HCT116 (cell line): ENCODE results near the gene TSC22D3. TPM values are rescaled to one million over a fixed set of nuclear protein-coding genes. Genes with fewer than 3 reads are reported as not detected.
"Not testable (repeated sequence)": the region's sequence is repeated elsewhere in the genome, so short reads cannot be mapped to it uniquely, and the experiment has no call there.

ENCODE experiments used
- ATAC-seq: fragments of 200-7000 bp; cut with Tn5 transposase; 2 replicates; pipeline ENCODE4 v1.9.1; 2020; ENCODE audit warnings: mild to moderate bottlenecking, moderate library complexity
- BruUV-seq: library from RNA; stranded (reverse); fragments of 400-500 nt; replicated peaks from 2 replicates; lab custom pipeline; 2021; lab: Mats Ljungman, UMichigan
- CTCF ChIA-PET: fragments of 300-600 bp; sonication (Branson Sonifier 250); formaldehyde crosslinking; loops from one replicate; lab custom pipeline; 2021; ENCODE audit warnings: antibody characterized with exemption; lab: Charles Lee
- POLR2A ChIA-PET: fragments of 300-600, 350-600 bp; sonication (Branson Sonifier 250); formaldehyde crosslinking; loops from one replicate; lab custom pipeline; 2021; ENCODE audit warnings: antibody characterized with exemption; lab: Charles Lee
- RAD21 ChIA-PET, 2 experiments: fragments of 300-600 bp; sonication (Branson Sonifier 250); formaldehyde crosslinking; loops; one replicate each; lab custom pipeline; 2023; ENCODE audit warnings: low total read pairs in 2 of 2; ENCODE audit not compliant: uncharacterized antibody in 2 of 2, unreplicated experiment in 2 of 2, low non-redundant PET in 1 of 2; lab: Charles Lee
- DNase-seq: peaks from one replicate; pipeline ENCODE4 v3.0.0-alpha.2; 2010; ENCODE audit warnings: low read depth, low spot score
- H2AFZ ChIP-seq: fragments of 200-600 bp; shearing (Covaris generic), sonication (generic); 2 replicates; pipeline ENCODE4 v1.6.1; 2017; ENCODE audit warnings: low read depth, mixed run types, mixed read lengths, antibody characterized with exemption, low read length; ENCODE audit not compliant: poor library complexity, severe bottlenecking
- H3K27ac ChIP-seq: 2 replicates; pipeline ENCODE4 v1.5.1; 2012; ENCODE audit warnings: low read depth, low read length
- H3K27me3 ChIP-seq: fragments of 200-600 bp; sonication (generic); 2 replicates; pipeline ENCODE4 v1.6.1; 2016; ENCODE audit warnings: mixed run types, low read length, mixed read lengths; ENCODE audit not compliant: insufficient read depth
- H3K36me3 ChIP-seq, 2 experiments: fragments of 200-500 bp in 1 of 2; fragments of 200-600 bp in 1 of 2; sonication (Bioruptor generic) in 1 of 2; sonication (generic) in 1 of 2; 2 replicates each; pipeline versions ENCODE4 v1.5.1 to v1.6.1; 2014 to 2016; ENCODE audit warnings: low read length in 2 of 2, inconsistent platforms in 1 of 2, mixed read lengths in 1 of 2, mixed run types in 1 of 2; ENCODE audit not compliant: insufficient read depth in 2 of 2, control insufficient read depth in 1 of 2
- H3K4me1 ChIP-seq, 2 experiments: fragments of 200-600 bp in 1 of 2; sonication (generic) in 1 of 2; 2 replicates each; pipeline versions ENCODE4 v1.5.1 to v1.6.1; 2012 to 2017; ENCODE audit warnings: low read length in 2 of 2, inconsistent platforms in 1 of 2, mild to moderate bottlenecking in 1 of 2, mixed read lengths in 1 of 2, mixed run types in 1 of 2, moderate library complexity in 1 of 2; ENCODE audit not compliant: insufficient read depth in 2 of 2, control insufficient read depth in 1 of 2
- H3K4me2 ChIP-seq: fragments of 200-600 bp; sonication (generic); 2 replicates; pipeline ENCODE4 v1.6.1; 2017; ENCODE audit warnings: mixed run types, low read length, mixed read lengths
- H3K4me3 ChIP-seq, 2 experiments: fragments of 200-600 bp in 1 of 2; sonication (generic) in 1 of 2; replicated peaks in 1 of 2; 2 replicates each; pipeline ENCODE4 v1.5.1; 2011 to 2016; ENCODE audit warnings: low read length in 2 of 2, control low read depth in 1 of 2, low read depth in 1 of 2, mild to moderate bottlenecking in 1 of 2, mixed read lengths in 1 of 2, mixed run types in 1 of 2
- H3K79me2 ChIP-seq: fragments of 200-600 bp; sonication (generic); 2 replicates; pipeline ENCODE4 v1.6.1; 2017; ENCODE audit warnings: mild to moderate bottlenecking, mixed run types, low read length, moderate library complexity, mixed read lengths; ENCODE audit not compliant: insufficient read depth
- H3K9ac ChIP-seq: fragments of 200-600 bp; sonication (generic); 2 replicates; pipeline ENCODE4 v1.6.1; 2016; ENCODE audit warnings: low read length, mixed read lengths
- H3K9me2 ChIP-seq: fragments of 200-600 bp; sonication (generic), shearing (Covaris generic); 2 replicates; pipeline ENCODE4 v1.6.1; 2017; ENCODE audit warnings: mixed run types, mild to moderate bottlenecking, moderate library complexity; ENCODE audit not compliant: insufficient read depth
- H3K9me3 ChIP-seq, 2 experiments: fragments of 200-500 bp in 1 of 2; fragments of 200-600 bp in 1 of 2; sonication (Bioruptor generic) in 1 of 2; sonication (generic) in 1 of 2; 2 replicates each; pipeline ENCODE4 v1.6.1; 2014 to 2017; ENCODE audit warnings: low read length in 2 of 2, mixed read lengths in 2 of 2, inconsistent platforms in 1 of 2, low read depth in 1 of 2, mild to moderate bottlenecking in 1 of 2, mixed run types in 1 of 2, moderate library complexity in 1 of 2; ENCODE audit not compliant: control insufficient read depth in 1 of 2, insufficient read depth in 1 of 2
- H4K20me1 ChIP-seq: fragments of 200-600 bp; sonication (generic), shearing (Covaris generic); 2 replicates; pipeline ENCODE4 v1.6.1; 2017; ENCODE audit warnings: mixed run types, mild to moderate bottlenecking, moderate library complexity; ENCODE audit not compliant: insufficient read depth
- ATF3 ChIP-seq: IDR thresholded peaks from 2 replicates; pipeline ENCODE4 v1.6.1; 2012
- CEBPB ChIP-seq: IDR thresholded peaks from 2 replicates; pipeline ENCODE4 v1.6.1; 2012; ENCODE audit warnings: low read depth
- CTCF ChIP-seq, 3 experiments: fragments of 200-600 bp in 1 of 3; sonication (generic) in 1 of 3; IDR thresholded peaks in 2 of 3; conservative IDR thresholded peaks in 1 of 3; 2 replicates each; pipeline ENCODE4 v1.5.1; 2012 to 2017; ENCODE audit warnings: low read depth in 2 of 3, low read length in 2 of 3, antibody characterized with exemption in 1 of 3, borderline replicate concordance in 1 of 3, control low read depth in 1 of 3, mild to moderate bottlenecking in 1 of 3, mixed read lengths in 1 of 3, mixed run types in 1 of 3, moderate library complexity in 1 of 3; ENCODE audit not compliant: insufficient read depth in 1 of 3
- ELF1 ChIP-seq: IDR thresholded peaks from 2 replicates; pipeline ENCODE4 v1.6.1; 2012; ENCODE audit warnings: low read depth, borderline replicate concordance
- EZH2 ChIP-seq: fragments of 200-600 bp; sonication (generic); IDR thresholded peaks from 2 replicates; pipeline ENCODE4 v1.6.1; 2017; ENCODE audit warnings: antibody characterized with exemption, mixed run types
- POLR2A ChIP-seq: IDR thresholded peaks from 2 replicates; pipeline ENCODE4 v1.7.0; 2011; ENCODE audit warnings: borderline replicate concordance; ENCODE audit not compliant: insufficient read depth, insufficient read length; ENCODE audit errors: extremely low read depth
- RAD21 ChIP-seq: IDR thresholded peaks from 2 replicates; pipeline ENCODE4 v1.6.1; 2012; ENCODE audit warnings: low read depth, mild to moderate bottlenecking
- SIN3A ChIP-seq: IDR thresholded peaks from 2 replicates; pipeline ENCODE4 v1.6.1; 2012; ENCODE audit warnings: low read depth
- SP1 ChIP-seq: IDR thresholded peaks from 2 replicates; pipeline ENCODE4 v1.6.1; 2012; ENCODE audit warnings: low read depth
- YY1 ChIP-seq: IDR thresholded peaks from 2 replicates; pipeline ENCODE4 v1.6.1; 2011; ENCODE audit warnings: low read length, low read depth, moderate library complexity, mild to moderate bottlenecking; ENCODE audit not compliant: insufficient replicate concordance; ENCODE audit errors: extremely low read depth
- ZFX ChIP-seq: fragments of 450-650 bp; IDR thresholded peaks from 2 replicates; pipeline ENCODE4 v1.6.1; 2017
- ZNF274 ChIP-seq: fragments of 200-500 bp; sonication (Bioruptor generic); IDR thresholded peaks from 2 replicates; pipeline ENCODE4 v1.6.1; 2014; ENCODE audit warnings: mild to moderate bottlenecking, low read depth, low read length, inconsistent platforms
- intact Hi-C: fragments of 100-400 bp; cut with micrococcal nuclease; formaldehyde crosslinking; loops from 2 replicates; pipeline ENCODE4 v1.10.0; 2022
- total RNA-seq: library from RNA; stranded (reverse); gene quantifications from one replicate; pipeline ENCODE4 v1.2.1, GENCODE V29; 2021; ENCODE audit not compliant: unreplicated experiment
- TF ChIP-seq, protein P1 (sequence below): IDR thresholded peaks from 2 replicates; pipeline ENCODE4 v1.6.1; 2012; ENCODE audit warnings: low read depth

Gene TSC22D3
- total RNA-seq, 1 experiment from 2014 or later, result 24.6 TPM

GRCh38 chrX:107818900-107819521 lies 43.4 kb upstream of the TSC22D3 start (continued):
- TF ChIP-seq CEBPB, result no peak
- TF ChIP-seq EZH2, result no peak
- TF ChIP-seq ELF1, result no peak

DNA sequence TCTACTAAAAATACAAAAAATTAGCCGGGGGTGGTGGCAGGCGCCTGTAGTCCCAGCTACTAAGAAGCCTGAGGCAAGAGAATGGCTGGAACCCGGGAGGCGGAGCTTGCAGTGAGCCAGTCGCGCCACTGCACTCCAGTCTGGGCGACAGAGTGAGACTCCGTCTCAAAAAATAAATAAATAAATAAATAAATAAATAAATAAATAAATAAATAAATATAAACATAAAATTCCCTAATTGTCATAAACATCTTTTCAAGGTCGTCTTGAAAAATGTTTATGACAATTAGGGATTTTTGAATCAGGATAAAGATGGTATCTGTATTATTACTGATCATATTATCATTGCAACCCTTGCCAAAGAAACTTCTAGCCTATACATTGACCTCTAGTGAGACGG lies 34.5 kb upstream of the TSC22D3 start:
- H3K79me2 ChIP-seq, H3K4me2 ChIP-seq, H3K27me3 ChIP-seq, POLR2A ChIA-PET, H2AFZ ChIP-seq, intact Hi-C loops, H3K27ac ChIP-seq, H3K9me3 ChIP-seq, H3K9ac ChIP-seq, ATAC-seq, CTCF ChIA-PET, H3K36me3 ChIP-seq, H3K4me1 ChIP-seq, BruUV-seq, H3K4me3 ChIP-seq, DNase-seq, RAD21 ChIA-PET, H4K20me1 ChIP-seq, H3K9me2 ChIP-seq: not testable (repeated sequence)

GRCh38 chrX:107805179-107805578 lies 29.6 kb upstream of the TSC22D3 start:
- POLR2A ChIA-PET, result no interaction called here
- ATAC-seq (no peak), DNase-seq (no peak)
- no peak overlapping the region for H3K9ac ChIP-seq
- H3K4me2 ChIP-seq, result no peak overlapping the region
- no peaks in the 10 kb centered on the region for H3K4me1 ChIP-seq
- H4K20me1 ChIP-seq, result no peaks in the 10 kb centered on the region
- H3K27ac ChIP-seq, result no peak overlapping the region
- no peak overlapping the region for H2AFZ ChIP-seq
- H3K79me2 ChIP-seq, result no peaks in the 10 kb centered on the region
- H3K36me3 ChIP-seq, result no peaks in the 10 kb centered on the region
- no peaks in the 10 kb centered on the region for H3K9me3 ChIP-seq
- H3K27me3 ChIP-seq, result no peaks in the 10 kb centered on the region
- RAD21 ChIA-PET, result no interaction called here
- BruUV-seq, result no TSS peak
- CTCF ChIA-PET, result no interaction called here
- no peaks in the 10 kb centered on the region for H3K9me2 ChIP-seq
- intact Hi-C loops, result no loop called here
- no peak overlapping the region for H3K4me3 ChIP-seq
- TF ChIP-seq YY1 (no peak), SP1 (no peak), SIN3A (no peak), POLR2A (no peak), RAD21 (no peak), CTCF (IDR thresholded peaks at IDR 0.05 in 2 of 3, conservative IDR thresholded peaks at IDR 0.05 in 1 of 3; ENCODE audit: borderline replicate concordance in 1 of 3, insufficient read depth in 1 of 3, low read depth in 2 of 3, low read length in 2 of 3) (no peak), ZNF274 (no peak), EZH2 (no peak), ATF3 (no peak), ELF1 (no peak), ZFX (no peak)
- TF ChIP-seq, protein P1, sequence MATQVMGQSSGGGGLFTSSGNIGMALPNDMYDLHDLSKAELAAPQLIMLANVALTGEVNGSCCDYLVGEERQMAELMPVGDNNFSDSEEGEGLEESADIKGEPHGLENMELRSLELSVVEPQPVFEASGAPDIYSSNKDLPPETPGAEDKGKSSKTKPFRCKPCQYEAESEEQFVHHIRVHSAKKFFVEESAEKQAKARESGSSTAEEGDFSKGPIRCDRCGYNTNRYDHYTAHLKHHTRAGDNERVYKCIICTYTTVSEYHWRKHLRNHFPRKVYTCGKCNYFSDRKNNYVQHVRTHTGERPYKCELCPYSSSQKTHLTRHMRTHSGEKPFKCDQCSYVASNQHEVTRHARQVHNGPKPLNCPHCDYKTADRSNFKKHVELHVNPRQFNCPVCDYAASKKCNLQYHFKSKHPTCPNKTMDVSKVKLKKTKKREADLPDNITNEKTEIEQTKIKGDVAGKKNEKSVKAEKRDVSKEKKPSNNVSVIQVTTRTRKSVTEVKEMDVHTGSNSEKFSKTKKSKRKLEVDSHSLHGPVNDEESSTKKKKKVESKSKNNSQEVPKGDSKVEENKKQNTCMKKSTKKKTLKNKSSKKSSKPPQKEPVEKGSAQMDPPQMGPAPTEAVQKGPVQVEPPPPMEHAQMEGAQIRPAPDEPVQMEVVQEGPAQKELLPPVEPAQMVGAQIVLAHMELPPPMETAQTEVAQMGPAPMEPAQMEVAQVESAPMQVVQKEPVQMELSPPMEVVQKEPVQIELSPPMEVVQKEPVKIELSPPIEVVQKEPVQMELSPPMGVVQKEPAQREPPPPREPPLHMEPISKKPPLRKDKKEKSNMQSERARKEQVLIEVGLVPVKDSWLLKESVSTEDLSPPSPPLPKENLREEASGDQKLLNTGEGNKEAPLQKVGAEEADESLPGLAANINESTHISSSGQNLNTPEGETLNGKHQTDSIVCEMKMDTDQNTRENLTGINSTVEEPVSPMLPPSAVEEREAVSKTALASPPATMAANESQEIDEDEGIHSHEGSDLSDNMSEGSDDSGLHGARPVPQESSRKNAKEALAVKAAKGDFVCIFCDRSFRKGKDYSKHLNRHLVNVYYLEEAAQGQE, result no peak
